GM18498 (cell line): ENCODE data around the gene GEMIN5.

Source experiments
- ATAC-seq: cut with Tn5 transposase; IDR thresholded peaks from one replicate; pipeline ENCODE4 v1.9.1; 2021; ENCODE audit warnings: mild to moderate bottlenecking, moderate library complexity; ENCODE audit not compliant: unreplicated experiment

GEMIN5 gene

GRCh38 chr5:154895606-154896561 lies 42.1 kb downstream of the GEMIN5 start:
- ATAC-seq = no peak

- ATAC-seq = no peak
These were observed 44.6 kb downstream of the GEMIN5 start for GRCh38 chr5:154893381-154893780.

DNA sequence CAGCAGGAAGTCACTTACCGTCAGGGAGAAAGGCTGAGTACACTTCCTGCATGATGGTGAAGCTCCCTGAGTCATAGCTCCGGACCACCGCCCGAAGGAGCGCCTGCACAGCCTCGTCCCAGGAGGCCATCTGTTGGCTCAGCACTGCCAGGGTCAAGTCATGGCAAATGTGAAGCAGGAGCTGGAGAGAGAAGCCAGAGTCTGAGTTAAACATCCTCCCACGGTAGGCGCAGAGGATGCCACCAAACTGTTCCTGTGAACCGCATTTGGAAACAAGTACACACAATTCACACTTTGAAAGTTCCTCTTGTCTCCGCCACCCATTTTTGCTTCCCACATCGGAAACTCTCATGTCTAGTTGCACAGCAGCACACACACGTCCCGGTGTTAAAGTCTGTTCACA lies 45.6 kb downstream of the GEMIN5 start:
- ATAC-seq = no peak

DNA sequence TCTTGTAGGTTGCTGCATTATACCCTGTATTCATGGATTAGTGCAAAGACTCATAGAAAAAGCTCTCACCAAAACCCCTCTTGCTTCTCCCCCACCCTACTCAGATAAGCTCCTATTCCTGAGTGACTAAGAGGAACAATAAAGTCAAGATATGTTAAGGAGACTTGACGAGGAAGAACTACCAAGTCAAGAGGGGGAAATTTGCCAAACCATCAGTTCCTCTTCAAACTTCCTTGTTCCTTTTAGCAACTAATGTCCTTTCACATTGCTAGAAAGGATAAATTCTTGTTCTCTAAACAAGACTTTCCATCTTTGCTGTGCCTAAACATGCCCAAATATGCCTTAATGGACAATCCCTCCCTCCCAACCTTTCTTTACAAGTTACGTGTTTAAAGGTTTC lies 52.6 kb downstream of the GEMIN5 start:
- no peak for ATAC-seq

GRCh38 chr5:154884424-154884823 lies 53.6 kb downstream of the GEMIN5 start:
- ATAC-seq = no peak

DNA sequence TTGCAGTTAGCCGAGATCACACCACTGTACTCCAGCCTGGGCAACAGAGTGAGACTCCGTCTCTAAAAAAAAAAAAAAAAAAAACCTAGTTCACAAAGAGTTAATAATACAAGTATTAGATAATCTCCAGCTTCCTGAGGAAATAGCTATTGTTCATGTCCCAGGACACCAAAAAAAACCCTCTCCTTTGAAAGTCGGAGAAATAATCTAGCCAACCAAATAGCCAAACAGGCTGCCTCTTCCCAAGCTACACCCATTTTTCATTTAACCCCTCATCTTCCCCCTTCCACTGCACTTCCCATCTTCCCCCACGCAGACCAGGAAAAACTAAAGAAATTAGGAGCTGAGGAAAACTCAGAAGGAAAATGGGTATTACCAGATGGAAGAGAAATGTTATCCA lies 56.0 kb downstream of the GEMIN5 start:
- ATAC-seq = no peak

DNA sequence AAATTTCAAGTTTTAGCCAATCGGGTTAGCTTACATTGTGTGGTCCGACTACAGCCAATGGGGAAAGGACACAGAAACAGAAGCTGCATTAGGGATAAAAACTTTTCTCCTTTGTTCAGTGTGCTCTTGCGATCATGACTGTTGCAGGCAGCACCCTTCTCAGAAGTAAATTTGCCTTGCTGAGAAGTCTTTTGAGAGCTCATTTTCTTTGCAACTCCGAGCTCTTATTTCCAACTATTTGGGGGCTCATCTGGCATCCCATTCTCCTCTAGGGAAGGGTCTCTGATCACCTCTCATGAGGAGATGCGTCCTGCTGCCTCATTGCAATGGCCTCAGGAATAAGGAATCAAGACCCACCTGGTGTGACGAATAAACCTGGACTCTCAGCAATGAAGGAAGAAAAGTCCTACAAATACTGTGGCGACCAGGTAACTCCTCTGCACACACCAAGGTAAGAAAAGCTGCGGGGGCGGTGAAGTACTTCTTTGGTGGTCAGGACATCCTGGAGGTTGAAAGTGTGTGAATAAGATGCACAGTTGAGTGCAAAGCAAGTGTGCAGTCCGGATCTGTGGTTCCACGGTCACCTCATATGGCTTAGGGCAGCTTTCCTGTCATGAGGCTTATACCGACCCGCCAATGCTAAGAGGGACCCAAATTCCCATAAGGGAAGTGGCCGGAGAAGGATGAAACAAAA lies 59.2 kb downstream of the GEMIN5 start:
- no peak for ATAC-seq

GRCh38 chr5:154873791-154874331 lies 64.2 kb downstream of the GEMIN5 start:
- ATAC-seq = no peak

GRCh38 chr5:154871734-154872133 lies 66.3 kb downstream of the GEMIN5 start:
- no peak for ATAC-seq

DNA sequence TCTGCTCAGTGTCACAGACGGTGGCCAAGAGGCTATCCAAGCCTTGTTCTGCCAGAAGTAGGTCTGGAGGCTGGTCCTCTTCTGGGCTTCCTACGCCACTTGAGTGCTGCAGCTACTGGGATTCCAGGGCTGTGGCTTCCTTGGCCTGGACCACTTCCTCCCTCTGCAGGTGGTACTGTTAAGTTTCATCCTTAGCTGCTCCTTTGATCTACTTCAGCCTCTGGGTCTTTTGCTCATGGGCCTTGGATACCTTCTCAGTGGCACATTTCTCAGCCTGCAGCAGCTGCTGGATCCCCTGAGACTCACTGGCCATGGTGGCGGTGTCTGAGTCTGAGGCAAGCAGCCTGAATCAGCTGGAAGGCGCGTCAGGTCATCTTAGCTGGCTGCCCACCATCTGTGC lies 69.3 kb downstream of the GEMIN5 start:
- ATAC-seq = no peak

GRCh38 chr5:154866841-154867240 lies 71.2 kb downstream of the GEMIN5 start:
- ATAC-seq = no peak

- ATAC-seq = no peak
These were observed 72.4 kb downstream of the GEMIN5 start for GRCh38 chr5:154865466-154866184.

DNA sequence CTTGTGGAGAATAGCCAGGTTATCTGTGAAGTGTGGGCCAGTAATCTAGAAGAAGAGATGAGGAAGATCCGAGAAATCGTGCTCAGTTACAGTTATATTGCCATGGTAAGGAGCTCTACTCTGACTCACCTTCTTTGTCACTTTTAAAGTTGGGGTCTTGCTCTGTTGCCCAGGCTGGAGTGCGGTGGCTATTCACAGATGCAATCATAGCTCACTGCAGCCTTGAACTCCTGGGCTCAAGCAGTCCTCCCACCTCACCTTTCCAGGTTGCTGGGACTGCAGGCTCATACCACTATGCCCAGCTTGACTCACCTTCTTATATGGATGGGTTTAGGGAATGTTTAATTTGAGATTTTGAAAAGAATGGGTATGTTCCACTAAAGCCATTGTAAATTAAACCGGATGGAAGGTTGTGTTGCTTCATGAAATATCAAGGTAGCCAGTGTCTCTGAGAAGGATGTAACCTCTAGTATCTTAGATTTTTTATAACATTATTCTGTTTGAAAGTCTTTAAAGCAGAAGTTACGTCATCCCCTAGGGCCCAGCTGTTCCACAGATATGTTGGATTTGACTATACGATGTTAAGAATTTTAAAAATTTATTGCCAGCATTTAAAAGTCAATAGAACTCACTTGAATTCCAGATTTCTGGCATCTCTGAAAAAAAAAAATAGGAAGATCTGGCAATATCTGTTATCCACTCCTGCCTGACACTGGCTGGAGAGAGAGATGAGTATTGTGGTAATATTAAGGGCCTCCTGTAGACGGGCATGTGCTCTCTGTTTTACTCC lies 74.5 kb downstream of the GEMIN5 start:
- ATAC-seq = no peak

- no peak for ATAC-seq
These were observed 75.2 kb downstream of the GEMIN5 start for GRCh38 chr5:154862766-154863165.

GRCh38 chr5:154861946-154862345 lies 76.1 kb downstream of the GEMIN5 start:
- no peak for ATAC-seq

DNA sequence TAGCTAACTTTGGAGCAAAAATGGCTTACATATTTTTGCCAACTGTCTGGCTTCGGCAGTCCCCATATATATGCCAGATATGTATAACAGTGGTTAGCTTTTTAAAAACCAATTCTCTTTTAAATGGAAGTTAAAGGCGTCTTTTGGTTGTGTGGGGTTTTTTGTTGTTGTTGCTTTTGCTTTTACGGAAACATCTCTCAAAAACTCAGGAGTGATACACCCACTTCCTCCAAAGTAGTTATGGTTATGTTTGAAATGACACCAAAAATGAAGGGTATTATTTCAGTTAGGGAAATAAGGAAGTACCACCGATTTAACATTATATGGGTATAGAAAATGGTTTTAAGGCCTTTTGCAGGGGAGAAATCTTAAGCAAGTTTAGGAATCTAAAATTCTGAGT lies 77.2 kb downstream of the GEMIN5 start:
- ATAC-seq = no peak

DNA sequence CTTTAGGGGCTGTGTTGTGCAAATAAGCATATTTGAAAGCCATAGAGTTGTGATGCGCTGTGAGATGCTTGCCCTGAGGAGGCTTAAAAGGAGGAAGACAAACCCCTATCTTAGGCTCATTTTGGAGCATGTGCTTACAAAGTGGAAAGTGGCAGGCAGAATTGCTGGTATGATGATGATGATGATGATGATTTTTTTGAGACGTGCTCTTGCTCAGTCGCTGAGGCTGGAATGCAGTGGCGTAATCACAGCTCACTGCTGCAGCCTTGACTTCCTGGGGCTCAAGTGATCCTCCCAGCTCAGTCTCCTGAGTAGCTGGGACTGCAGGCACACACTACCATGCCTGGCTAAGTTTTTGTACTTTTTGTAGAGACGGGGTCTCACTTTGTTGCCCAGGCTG lies 77.9 kb downstream of the GEMIN5 start:
- ATAC-seq = no peak

DNA sequence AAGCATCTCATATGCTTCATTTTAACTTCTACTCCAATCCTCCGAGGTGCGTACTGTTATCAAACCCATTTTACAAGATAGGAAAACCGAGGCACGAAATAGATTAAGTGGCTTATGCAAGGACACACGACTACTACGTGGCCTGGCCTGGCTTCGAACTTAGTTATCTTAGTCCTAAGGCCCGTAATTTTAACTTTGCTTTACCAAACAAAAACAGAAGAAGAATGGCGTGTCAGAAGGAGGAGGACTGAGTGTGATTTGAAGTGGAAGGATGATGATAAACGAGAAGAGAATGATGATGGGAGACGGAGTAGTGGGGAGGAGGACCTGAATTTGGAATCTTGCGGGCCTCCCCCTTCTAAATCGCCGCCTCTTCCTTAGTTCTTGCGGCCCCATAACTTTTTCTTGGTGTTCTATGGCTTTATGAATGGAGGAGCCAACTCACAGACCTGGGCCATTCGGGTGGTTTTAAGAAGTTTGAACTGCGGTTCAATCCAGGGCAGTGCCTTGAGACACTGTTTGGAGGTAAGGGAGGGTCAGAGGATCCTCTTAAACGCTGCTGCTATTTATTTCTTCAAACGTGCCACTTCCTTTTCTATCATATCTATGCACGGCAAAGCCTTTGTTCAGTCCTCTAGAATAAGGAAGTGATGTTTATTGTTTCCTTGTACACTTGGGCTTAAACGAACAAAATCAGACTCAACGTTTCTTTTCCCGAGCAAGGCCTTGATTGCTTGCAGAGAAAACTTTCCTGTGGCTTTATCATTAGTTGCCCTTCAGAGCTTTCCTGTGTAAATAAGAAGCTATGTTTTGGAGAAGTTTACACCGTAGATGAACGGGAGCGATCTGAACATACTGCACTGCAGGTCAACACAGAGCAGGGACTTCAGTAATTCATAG lies 78.8 kb downstream of the GEMIN5 start:
- ATAC-seq = no peak

GRCh38 chr5:154858297-154858971 lies 79.6 kb downstream of the GEMIN5 start, which contains the start of gene CNOT8:
TSS of gene CNOT8 (plus strand) at chr5:154858627. CDS start at chr5:154863279, 4,652 bp downstream.
- ATAC-seq = peak; percentile 84
